ENCODE measurements around the gene KYNU. TPM values are rescaled to one million over a fixed set of nuclear protein-coding genes. Genes with fewer than 3 reads are reported as not detected.

The KYNU gene
- total and polyA plus RNA-seq, 9 of the 15 experiments (the other 6 are each of a cell fraction or from before 2014, with no cell fraction given): 2.6 to 11.6 (median 7.2) TPM

GRCh38 chr2:142930835-142931398, 53.5 kb downstream of the KYNU start (continued):
- TF ChIP-seq, protein P1, sequence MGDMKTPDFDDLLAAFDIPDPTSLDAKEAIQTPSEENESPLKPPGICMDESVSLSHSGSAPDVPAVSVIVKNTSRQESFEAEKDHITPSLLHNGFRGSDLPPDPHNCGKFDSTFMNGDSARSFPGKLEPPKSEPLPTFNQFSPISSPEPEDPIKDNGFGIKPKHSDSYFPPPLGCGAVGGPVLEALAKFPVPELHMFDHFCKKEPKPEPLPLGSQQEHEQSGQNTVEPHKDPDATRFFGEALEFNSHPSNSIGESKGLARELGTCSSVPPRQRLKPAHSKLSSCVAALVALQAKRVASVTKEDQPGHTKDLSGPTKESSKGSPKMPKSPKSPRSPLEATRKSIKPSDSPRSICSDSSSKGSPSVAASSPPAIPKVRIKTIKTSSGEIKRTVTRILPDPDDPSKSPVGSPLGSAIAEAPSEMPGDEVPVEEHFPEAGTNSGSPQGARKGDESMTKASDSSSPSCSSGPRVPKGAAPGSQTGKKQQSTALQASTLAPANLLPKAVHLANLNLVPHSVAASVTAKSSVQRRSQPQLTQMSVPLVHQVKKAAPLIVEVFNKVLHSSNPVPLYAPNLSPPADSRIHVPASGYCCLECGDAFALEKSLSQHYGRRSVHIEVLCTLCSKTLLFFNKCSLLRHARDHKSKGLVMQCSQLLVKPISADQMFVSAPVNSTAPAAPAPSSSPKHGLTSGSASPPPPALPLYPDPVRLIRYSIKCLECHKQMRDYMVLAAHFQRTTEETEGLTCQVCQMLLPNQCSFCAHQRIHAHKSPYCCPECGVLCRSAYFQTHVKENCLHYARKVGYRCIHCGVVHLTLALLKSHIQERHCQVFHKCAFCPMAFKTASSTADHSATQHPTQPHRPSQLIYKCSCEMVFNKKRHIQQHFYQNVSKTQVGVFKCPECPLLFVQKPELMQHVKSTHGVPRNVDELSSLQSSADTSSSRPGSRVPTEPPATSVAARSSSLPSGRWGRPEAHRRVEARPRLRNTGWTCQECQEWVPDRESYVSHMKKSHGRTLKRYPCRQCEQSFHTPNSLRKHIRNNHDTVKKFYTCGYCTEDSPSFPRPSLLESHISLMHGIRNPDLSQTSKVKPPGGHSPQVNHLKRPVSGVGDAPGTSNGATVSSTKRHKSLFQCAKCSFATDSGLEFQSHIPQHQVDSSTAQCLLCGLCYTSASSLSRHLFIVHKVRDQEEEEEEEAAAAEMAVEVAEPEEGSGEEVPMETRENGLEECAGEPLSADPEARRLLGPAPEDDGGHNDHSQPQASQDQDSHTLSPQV (IDR thresholded peaks at IDR 0.05): 0 out of 2 replicates have a peak, but pooled peaks have one; percentile 41
- TF ChIP-seq ARID2 (IDR thresholded peaks at IDR 0.05) (no peak), NONO (IDR thresholded peaks at IDR 0.05; ENCODE audit: low read depth in 2 of 2, low read length in 1 of 2) (no peak), ARID3B (CRISPR knock-in tag; IDR thresholded peaks at IDR 0.05; ENCODE audit: borderline replicate concordance) (no peak), PRMT5 (CRISPR knock-in tag; IDR thresholded peaks at IDR 0.05) (no peak), KDM5B (IDR thresholded peaks at IDR 0.05; ENCODE audit: insufficient replicate concordance, low read depth, low read length) (no peak), CREB3L1 (IDR thresholded peaks at IDR 0.05; ENCODE audit: borderline replicate concordance, low read depth) (peak; percentile 60; the same call in 1 of the 2 replicates), ZNF764 (CRISPR knock-in tag; IDR thresholded peaks at IDR 0.05; ENCODE audit: low read depth) (no peak), SNIP1 (IDR thresholded peaks at IDR 0.05; ENCODE audit: low read depth) (no peak), VEZF1 (CRISPR knock-in tag; IDR thresholded peaks at IDR 0.05) (peak; percentile 38; the same call in 1 of the 2 replicates), RCOR1 (IDR thresholded peaks at IDR 0.05; ENCODE audit: borderline replicate concordance in 1 of 2, low read depth in 2 of 2, low read length in 2 of 2) (no peak), ZNF586 (CRISPR knock-in tag; conservative IDR thresholded peaks at IDR 0.05) (no peak), FOXK1 (CRISPR knock-in tag; IDR thresholded peaks at IDR 0.05; ENCODE audit: borderline replicate concordance) (no peak; the same call in 1 of the 2 replicates), SIRT6 (IDR thresholded peaks at IDR 0.05; ENCODE audit: low read depth, low read length) (no peak), DPF2 (IDR thresholded peaks at IDR 0.05) (no peak), ZSCAN29 (IDR thresholded peaks at IDR 0.05) (no peak), ATF1 (CRISPR knock-in tag; IDR thresholded peaks at IDR 0.05) (peak; percentile 84), ATF1 (tag; IDR thresholded peaks at IDR 0.05) (peak; percentile 97)
- TF ChIP-seq, protein P2, sequence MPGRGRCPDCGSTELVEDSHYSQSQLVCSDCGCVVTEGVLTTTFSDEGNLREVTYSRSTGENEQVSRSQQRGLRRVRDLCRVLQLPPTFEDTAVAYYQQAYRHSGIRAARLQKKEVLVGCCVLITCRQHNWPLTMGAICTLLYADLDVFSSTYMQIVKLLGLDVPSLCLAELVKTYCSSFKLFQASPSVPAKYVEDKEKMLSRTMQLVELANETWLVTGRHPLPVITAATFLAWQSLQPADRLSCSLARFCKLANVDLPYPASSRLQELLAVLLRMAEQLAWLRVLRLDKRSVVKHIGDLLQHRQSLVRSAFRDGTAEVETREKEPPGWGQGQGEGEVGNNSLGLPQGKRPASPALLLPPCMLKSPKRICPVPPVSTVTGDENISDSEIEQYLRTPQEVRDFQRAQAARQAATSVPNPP (IDR thresholded peaks at IDR 0.05; ENCODE audit: borderline replicate concordance, insufficient read depth, insufficient read length): no peak

Measured in K562 (cell line).